CD4-positive, alpha-beta T cell treated with Interferon gamma for 1 hour (primary cell): ENCODE measurements around the gene COL9A3.

Experiments
- DNase-seq: peaks from one replicate; pipeline ENCODE4 v3.0.0-alpha.2; 2020

Gene COL9A3

DNA sequence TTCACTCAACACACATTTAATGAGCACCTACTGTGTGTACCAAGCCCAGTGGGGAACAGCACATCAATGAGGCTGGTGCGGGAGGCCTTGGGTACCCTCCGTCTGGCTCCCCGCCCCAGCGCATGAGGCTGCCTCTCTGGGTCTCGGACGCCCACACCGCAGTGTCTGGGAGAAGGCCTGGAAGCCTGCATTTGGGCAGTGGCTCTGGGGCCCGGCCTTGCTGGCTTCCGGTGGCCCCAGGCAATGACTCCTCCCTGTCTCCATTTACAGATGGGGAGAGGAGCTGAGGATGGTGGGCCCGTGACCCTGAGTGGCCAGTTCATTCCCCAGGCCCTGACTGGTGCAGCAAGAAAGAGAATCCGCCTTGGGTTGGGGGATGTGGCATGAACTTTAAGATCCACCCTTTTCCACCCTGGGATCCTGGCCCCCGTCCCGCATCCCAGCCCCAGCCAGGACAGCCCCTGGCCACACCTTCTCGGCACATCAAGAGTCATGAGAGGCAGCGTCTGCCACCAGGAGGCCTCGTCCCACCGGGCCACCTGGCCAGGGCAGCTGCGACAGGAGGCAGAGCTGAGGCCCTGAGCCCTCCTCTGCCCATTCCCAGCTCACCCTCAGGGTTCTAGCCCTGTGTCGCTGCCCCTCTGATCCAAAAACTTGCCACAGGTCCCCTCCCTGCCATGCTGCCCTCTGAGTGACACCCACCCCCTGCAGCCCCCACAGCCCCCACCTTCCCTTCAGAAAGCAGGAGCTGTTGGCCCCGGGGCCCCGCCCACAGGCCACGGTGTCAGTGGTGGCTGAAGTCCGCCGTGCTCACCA lies 38.0 kb upstream of the COL9A3 start:
- no peak for DNase-seq

DNA sequence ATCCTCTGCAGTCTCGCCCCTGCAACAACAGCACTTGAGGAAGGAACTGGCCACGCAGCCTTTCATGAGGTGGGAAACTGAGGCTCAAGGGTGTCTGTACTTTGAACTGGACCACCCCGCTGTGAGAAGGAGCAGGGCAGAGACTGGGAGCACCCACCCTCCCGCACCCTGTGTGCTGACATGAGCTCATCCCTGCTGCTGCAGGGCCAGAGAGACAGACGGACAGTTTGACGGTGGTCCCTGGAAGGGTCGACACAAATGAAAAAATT lies 37.5 kb upstream of the COL9A3 start:
- no peak for DNase-seq

DNA sequence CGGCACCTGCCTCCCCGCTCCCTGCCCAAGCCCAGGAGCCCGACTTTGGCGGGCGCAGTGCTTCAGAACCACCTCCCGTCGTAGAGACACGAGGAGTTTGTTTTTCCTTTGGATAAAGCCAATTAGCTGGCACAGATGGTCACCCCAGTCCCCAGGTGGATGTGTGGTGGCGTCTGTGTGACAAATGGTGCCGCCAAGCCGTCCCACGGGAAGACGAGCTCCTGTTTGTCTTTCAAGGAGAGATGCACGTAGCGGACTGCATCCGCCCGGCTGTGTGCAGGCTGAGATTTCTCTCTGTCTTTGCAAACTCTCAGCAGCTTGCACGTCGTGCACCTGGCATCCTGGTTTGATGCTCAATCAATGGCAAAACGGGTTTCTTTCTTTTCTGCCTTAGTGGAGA lies 36.6 kb upstream of the COL9A3 start:
- no peak for DNase-seq

DNA sequence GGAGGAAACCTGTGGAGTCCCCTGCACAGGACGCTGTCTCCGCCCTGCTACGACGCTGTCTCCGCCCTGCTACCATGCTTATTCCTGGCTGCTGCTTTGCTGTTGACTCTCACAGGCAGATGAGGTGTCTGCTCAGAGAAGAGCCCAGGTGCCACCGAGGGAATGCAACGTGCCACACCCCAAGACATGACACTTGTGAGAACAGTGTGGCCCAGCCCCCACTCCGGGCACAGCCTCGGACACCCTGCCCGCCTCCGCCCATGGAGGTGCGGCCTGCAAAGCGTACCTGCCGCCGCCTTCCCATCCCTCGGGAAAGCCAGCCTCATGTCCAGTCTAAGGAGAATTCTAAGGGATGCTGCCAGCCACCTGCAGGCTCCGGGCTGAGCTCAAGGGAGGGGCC lies 36.2 kb upstream of the COL9A3 start:
- DNase-seq = no peak

DNA sequence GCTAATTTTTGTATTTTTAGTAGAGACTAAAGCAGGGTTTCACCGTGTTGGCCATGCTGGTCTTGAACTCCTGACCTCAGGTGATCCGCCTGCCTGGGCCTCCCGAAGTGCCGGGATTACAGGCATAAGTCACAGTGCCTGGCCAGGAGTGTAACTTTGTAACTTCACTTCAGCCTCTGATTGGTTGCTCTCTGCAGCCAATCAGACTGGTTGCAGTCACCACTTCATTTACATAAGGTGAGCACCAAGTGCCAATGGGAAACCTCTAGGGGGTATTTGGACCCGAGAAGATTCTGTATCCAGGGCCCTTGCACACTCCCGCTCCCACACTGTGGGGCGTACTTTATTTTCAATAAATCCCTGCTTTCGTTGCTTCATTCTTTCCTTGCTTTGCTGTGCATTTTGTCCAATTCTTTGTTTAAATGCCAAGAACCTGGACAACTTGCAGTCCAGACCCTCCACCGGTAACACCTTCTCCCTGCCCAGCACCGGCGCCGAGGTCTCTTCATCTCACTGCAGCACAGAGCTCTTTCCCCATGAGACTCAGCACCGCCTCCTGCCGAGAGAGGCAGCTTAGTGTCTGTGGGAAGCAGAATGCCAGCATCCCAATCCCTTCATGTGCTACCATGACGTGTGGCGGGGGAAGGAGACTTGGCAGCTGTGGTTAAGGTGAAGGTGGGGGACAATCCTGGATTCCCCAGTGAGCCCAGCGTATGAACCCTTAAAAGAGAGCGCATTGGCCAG lies 34.5 kb upstream of the COL9A3 start:
- DNase-seq = no peak

DNA sequence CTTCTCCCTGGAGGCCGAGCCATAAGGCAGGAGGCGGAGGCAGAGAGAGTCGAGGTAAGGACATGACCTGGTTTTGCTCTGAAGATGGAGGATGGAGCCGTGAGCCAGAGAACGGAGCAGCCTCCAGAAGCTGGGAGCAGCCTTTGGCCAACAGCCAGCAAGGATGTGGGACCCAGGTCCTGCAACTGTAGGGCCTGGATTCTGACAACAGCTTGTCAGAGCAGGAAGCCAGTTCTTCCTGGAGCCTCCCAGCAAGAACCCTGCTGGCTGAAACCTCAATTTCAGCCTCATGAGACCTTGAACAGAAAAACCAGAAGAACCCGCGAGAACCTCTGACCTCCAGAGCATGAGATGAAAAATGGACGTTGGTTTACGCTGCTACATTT lies 34.0 kb upstream of the COL9A3 start:
- DNase-seq = no peak

DNA sequence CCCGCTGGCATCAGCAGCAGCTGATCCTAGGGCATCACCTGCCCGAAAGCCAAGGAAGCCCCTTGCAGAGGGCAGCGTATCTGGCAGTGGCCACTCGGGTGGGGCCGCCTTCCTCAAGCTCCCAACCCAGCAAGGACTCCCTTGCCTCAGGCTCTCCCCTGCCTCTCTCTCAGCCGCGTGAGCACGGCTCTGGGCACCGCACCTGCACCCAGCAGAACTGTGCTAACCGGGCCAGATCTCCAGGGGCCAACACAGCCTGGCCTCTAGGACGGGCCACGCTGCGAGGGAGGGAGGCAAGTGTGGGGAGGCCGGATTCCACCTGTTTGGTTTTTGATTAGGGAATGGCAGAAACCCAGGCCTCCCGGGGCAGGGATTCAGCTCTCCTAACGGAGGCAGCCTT lies 32.4 kb upstream of the COL9A3 start:
- no peak for DNase-seq

DNA sequence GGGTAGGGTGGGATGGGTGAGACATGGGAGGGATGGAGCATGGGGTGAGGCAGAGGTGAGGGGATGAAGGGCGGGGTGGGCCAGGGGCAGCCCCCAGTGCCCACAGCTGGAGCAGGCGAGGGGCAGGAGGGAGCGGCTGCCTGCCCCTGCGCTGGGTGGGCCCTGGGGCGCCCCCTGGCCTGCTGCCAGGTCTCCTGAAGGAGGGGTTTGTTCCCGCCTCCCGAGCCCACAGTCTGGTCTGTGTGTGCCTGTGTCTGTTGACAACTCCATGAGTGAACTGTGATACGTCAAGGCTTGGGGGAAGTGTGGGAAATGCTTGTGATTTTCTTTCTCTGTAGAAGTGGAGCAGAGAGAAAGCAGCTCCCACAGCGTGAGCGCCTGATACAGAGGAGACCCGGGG lies 31.5 kb upstream of the COL9A3 start:
- DNase-seq = no peak

DNA sequence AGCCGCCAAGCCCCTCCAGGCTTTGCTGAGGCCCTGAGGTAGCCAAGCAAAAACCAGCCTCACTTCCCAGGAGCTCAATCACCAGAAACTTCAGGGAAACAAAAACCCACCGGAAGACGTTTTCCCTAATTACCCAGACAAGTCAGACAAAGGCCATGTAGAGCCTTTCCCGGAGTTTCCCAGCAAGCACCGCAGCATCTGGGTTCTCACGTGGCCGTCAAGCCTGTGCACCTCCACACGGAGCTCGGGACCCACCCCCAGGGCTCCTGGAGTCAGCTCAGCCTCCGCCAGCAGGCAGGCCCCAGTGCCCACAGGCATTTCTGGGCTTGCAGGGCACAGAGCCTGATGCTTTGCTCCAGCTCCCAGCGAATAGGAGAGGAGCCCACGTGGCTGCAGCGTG lies 30.7 kb upstream of the COL9A3 start:
- DNase-seq = no peak

DNA sequence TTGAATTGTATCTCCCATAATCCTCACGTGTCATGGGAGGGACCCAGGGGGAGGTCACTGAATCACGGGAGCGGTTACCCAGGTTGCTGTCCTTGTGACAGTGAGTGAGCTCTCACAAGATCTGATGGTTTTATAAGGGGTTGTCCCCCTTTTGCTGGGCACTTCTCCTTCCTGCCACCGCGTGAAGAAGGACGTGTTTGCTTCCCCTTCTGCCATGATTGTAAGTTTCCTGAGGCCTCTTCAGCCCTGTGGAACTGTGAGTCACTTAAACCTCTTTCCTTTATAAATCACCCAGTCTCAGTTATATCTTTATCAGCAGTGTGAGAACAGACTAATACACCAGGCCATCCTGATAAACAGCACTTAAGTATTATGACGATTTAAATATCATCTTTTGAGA lies 29.5 kb upstream of the COL9A3 start:
- DNase-seq = peak; percentile 36

DNA sequence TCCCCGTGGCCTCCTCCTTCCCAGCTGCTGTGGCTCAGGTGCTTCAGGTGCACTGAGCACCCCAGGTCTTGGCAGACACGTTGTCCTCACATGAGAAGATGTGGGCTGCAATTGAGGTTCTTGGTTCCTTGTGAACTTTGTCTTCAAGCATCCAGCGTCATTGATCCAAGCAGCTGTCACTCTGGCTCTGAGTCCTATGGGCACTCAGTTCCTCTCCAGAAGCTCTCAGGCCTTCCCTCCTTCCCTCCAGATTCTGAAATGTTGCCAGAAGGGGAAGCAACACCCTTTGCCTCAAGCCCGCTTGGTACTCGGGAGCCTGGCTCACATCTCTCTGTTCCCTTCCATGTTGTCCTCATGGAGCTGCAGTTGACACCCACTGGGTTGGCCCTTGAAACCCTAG lies 29.0 kb upstream of the COL9A3 start:
- no peak for DNase-seq

DNA sequence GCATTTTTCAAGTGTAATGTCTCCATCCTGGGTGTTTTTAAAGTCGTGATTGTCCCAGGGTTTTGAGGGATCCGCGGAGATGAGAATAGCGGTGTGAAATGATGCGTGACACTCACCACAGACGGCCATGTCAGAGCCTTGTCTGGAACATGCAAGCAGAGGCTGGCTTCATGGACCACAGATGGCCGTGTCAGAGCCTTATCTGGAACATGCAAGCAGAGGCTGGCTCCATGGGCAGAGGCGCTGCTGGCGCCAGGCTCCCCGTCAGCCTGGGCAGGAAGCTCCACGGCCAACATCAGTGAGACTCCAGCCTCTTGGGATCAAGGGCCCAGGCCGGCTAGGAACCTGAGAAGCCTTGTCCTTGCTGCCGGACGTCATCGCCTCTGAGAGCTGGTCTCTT lies 28.2 kb upstream of the COL9A3 start:
- no peak for DNase-seq

DNA sequence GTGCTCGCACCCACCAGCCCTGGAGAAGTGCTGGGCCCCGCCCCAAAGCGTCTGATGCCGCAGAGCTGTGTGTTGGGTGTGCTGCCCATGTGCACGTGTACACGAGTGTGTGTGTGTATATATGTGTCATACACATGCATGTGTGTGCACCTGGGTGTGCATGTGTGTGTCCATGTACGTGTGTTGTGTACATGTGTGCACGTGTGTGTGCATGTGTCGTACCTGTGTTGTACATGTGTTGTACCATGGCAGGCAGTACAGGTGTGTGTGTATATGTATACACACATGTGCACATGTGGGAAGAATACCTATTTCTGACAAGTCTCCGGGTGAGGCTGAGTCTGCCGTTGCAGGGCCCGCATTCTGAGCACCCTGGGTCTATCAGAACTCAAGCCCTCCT lies 26.8 kb upstream of the COL9A3 start:
- DNase-seq = no peak

DNA sequence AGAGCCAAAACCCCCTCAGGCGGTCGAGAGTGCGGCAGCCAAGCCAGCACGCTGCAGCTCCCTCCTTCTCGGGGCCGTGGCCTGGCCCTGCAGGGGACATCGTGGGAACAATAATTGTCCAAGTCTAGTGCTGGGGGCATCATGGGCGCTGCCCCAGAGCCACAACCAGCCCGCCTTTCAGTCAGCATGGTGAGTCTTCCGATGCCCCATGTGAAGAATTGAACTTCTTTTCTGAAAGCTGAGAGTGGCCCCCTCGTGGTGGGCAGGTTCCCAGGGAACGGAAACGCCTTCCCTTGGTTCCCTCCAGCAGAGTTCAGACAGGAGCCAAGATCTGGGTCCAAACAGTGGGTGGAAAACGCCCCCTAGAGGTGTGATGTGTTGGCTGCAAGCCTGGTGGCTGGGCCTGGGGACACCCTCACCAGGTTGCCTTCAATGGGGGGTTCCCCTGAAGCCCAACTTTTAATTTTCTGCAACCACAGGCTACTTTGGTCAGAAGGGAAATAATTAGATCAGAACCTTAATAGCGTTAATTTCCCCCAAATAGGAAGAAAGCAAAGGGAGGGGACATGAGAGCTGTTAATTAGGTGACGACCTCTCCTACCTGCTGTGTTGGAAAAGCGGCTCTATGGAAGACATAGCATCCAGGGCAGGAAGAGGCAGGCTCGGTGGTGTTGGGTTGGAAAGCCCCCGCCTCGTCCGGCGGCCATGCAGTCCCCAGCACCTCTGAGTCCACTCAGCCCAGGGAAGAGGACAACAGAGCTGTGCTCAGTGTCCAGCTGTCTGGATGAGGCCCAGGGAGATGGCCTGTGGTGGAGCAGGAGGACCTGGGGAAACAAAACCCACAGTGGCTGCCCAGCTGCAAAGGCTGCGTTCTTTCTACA lies 25.3 kb upstream of the COL9A3 start:
- DNase-seq = peak; percentile 67

DNA sequence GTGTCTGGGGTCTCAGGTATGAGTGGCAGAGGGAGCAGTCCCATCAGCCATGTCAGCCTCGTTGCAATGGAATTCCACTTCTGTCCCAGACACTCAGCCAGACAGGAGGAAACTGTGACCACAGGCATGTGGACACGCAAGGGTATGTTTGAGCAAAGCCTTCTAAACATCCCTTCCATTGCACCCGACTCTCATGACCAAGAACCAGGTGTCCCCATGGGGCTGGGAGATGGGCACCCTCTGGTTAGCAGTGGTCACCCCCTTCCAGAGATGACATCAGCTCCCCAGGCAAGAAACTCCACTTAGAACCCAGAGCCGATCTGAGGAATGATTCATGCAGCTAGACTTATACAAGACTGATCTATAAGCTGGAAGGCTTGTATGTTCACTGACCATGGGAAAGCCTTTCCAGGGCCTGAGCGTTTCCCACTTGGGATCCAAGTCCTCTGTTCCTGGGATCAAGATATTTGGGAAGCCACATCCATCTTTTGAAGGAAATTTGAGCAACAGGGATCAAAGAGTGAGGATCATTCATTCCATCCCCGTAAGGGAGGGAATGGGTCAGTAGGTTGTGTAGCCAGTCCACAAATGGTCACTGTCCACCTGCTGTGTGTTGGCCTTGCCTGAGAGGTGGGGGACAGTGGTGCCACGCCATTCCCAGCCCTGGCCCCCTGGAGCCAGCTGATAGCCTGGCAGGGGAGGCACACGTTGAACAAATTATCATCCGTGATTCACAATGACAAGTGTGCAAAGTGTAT lies 24.5 kb upstream of the COL9A3 start:
- DNase-seq = no peak

DNA sequence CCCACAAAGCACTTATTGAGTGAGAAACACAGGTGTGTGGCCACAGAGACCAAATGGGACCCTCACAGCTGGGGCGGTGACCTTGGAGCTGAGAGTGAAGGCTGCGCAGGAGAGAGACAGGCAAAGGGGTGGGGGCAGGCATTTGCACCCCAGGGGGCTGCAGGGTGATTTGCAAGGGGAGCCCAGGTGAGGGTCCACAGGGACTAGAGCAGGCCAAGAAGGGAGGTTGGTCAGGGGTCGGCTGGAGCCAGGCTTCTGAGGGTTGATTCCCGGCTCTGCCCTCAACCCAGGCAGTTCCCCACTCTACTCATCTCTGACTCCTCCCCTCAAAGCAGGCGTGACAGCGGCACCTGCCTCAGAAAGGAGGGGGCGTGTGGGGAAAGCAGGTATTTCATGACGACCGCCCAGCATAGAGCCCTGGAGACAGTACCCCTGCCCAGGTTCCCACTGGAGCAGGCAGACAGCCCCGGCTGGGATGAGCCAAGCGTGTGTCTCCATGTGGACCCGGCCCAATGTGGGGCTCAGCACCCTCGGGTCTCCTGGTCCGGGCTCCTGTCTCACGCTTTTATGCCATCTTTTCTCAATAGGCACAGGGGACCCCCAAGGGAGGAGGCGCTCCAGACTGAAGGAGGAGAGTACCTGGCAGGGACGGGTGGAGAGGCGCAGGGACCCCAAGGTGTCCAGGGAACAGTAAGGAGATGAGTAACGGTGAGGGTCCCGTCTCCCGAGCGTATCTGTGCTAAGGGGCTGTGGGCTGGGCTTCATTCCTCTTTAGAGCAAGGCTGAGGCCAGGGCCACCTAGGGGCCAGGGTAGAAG lies 23.7 kb upstream of the COL9A3 start:
- no peak for DNase-seq

DNA sequence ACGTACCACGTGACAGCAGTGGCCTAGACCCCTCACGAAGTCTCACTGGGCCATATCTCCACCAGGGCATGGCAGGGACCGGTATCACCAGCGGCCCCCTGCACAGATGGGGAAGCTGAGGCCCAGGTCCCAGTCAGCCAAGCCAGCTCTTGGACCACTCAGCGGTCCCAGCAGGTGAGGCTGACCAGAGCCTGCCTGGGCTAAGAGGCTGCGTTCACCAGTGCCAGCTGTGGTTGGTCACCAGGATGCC lies 23.2 kb upstream of the COL9A3 start:
- DNase-seq = no peak

DNA sequence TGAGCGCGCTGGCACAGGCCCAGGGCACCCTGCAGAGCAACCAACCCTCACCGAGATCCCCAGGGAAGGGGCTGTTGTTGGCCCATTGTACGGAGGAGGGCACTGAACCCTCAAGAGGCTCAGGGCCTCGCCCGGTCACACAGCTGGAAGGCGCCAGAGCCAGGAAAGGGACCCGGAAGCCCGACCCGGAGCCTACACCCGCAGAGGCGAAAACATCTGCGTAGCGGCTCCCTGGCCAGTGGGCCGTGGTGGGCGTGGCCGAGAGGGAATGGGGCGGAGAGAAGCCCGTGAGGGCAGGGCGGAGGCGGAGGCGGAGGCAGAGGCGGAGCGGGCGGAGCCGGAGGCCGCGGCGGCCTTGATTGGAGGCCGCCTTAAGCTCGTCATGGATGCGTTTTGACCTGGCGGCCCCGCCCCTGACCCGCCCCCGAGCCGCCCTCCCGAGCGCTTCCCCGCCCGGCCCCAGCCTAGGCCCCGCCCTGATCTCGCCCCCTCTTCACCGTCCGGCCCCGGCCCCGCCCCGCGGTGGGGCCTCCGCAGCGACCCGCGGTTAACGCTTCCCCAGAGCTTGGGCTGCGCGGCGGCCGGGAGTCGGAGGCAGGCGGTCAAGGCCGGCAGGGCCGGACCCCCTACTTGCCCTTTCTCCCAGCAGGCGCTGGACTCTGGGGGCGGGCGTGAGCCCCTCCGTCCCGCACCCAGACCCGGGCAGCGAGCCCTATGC lies 22.7 kb upstream of the COL9A3 start:
- DNase-seq = peak; percentile 94

DNA sequence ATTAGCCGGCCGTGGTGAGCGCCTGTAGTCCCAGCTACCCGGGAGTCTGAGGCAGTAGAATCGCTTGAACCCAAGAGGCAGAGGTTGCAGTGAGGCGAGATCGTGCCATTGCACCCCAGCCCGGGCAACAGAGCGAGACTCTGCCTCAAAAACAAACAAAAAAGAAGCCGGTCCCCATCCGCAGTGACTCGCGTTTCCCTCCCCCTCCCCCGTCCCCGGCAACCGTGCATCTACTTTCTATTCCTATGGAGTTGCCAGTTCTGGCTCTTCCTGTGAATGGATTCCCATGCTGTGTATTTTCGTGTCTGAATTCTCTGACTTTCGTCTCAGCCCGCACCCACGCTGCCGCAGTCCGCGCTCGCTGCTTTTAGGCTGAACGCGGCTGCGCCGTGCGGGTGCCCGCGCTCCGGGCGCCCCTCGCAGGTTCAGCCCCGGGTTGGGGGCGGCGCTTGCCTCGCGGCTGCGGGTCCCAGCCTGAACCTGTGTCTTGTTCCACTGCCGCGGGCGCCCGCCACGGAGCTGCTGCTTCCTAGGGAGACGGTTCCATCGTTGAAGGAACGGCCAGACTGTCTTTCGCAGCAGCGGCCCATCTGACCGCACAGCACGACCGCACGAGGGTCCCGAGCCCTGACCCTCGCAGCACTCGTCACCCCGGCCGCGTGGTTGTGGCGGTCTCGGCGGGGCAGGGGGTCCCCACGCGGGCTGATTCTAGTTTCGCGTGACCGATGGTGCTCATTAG lies 21.7 kb upstream of the COL9A3 start:
- peak; percentile 61 for DNase-seq

DNA sequence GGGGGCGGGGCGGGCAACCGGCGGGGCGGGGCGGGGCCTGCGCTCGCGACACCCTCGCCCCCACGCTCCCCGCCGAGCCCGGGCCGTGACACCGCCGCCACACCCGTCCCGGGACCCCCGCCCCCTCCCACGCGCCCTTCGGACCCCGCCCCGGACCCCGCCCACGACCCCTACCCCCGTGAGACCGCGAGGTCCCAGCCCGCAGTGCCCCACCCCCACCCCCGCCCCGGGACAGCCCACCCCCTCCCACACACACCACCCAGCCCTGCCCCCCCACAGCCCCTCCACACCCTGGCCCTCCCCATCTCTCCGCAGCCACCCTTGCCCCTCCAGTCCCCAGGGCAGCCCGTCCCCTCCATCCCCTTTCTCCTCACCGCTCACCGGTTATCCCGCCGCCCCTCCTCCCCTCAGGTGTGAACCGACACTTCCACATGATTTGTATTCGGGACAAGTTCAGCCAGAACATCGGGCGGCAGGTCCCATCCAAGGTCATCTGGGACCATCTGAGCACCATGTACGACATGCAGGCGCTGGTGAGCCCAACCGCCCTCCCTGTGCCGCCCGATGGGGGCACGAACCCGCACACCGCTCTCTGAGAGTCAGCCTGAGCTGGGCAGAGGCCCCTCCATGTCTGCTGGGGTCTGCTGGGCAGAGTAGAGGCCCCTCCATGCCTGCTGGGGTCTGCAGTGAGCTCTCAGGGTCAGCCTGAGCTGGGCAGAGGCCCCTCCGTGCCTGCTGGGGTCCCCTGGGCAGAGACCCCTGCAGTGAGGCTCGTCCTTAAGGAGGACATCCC lies 20.0 kb upstream of the COL9A3 start:
- no peak for DNase-seq
